Measurements from ENCODE around the gene TERB1.

The TERB1 gene

GRCh38 chr16:66728117-66728787, 73.1 kb downstream of the TERB1 start:
- H3K27ac Mint-ChIP-seq = no peak overlapping the region

GRCh38 chr16:66720766-66721165, 80.6 kb downstream of the TERB1 start:
- Mint-ChIP-seq H3K9me3 (no peaks in the 10 kb centered on the region), H3K27me3 (ENCODE audit: low read depth, poor library complexity) (peaks cover 2% of the 10 kb centered on the region), H3K27ac (peak overlapping the region; percentile 60), H3K4me3 (no peak overlapping the region), H3K36me3 (ENCODE audit: low read depth) (peaks cover 60% of the 10 kb centered on the region), H3K4me1 (peaks cover 17% of the 10 kb centered on the region)
- no peak for TF ChIP-seq CTCF (IDR thresholded peaks at IDR 0.05)
- no peak for DNase-seq

More at GRCh38 chr16:66728117-66728787, 73.1 kb downstream of the TERB1 start:
- Mint-ChIP-seq H3K9me3 (no peaks in the 10 kb centered on the region), H3K4me1 (no peaks in the 10 kb centered on the region), H3K27me3 (ENCODE audit: low read depth, poor library complexity) (no peaks in the 10 kb centered on the region), H3K36me3 (ENCODE audit: low read depth) (peaks cover 75% of the 10 kb centered on the region), H3K4me3 (no peak overlapping the region)
- TF ChIP-seq CTCF (IDR thresholded peaks at IDR 0.05) = peak; percentile 65
- no peak for DNase-seq

GRCh38 chr16:66719246-66719645, 82.1 kb downstream of the TERB1 start:
- Mint-ChIP-seq H3K36me3 (ENCODE audit: low read depth) (peaks cover 45% of the 10 kb centered on the region), H3K27ac (no peak overlapping the region), H3K4me1 (peaks cover 17% of the 10 kb centered on the region), H3K4me3 (no peak overlapping the region), H3K27me3 (ENCODE audit: low read depth, poor library complexity) (peaks cover 2% of the 10 kb centered on the region), H3K9me3 (no peaks in the 10 kb centered on the region)
- DNase-seq = no peak
- no peak for TF ChIP-seq CTCF (IDR thresholded peaks at IDR 0.05)

GRCh38 chr16:66717776-66718175, 83.6 kb downstream of the TERB1 start:
- Mint-ChIP-seq H3K4me1 (peaks cover 17% of the 10 kb centered on the region), H3K9me3 (peaks cover under 1% of the 10 kb centered on the region), H3K36me3 (ENCODE audit: low read depth) (peaks cover 31% of the 10 kb centered on the region), H3K27me3 (ENCODE audit: low read depth, poor library complexity) (peaks cover 2% of the 10 kb centered on the region), H3K4me3 (no peak overlapping the region), H3K27ac (peak overlapping the region; percentile 68)
- DNase-seq = no peak
- TF ChIP-seq CTCF (IDR thresholded peaks at IDR 0.05) = no peak

DNA sequence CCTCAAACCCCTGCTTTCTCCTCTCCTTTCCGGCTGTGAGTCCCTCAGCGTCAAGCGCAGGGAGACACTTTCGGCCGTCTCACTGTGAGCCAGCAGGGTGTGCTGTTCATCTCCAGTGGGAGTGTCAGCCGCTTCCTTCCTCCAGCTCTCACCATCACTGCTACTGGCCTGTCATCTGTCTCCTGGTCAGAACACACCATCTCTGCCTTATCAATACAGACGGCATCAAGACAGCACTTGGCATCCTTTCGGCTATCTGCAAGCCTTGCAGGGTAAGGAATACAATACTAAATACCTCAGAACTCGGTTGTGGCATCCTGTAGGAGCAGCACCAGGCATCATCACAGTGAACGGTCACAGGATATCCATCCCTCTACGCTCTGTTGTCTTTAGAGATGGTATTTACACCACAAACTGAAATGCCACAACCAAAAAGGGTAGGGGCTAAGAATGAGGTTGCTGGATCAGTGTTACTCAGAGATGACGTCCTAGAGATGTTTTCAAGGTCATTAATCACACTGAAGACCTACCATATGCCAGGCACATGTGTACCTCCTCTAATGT, 84.2 kb downstream of the TERB1 start:
- Mint-ChIP-seq H3K4me3 (no peak overlapping the region), H3K36me3 (ENCODE audit: low read depth) (peaks cover 32% of the 10 kb centered on the region), H3K4me1 (peaks cover 17% of the 10 kb centered on the region), H3K27me3 (ENCODE audit: low read depth, poor library complexity) (peaks cover 4% of the 10 kb centered on the region), H3K27ac (peak overlapping the region; percentile 71), H3K9me3 (peaks cover 7% of the 10 kb centered on the region)
- peak; percentile 42 for DNase-seq
- peak; percentile 42 for TF ChIP-seq CTCF (IDR thresholded peaks at IDR 0.05)

Measured in nephron progenitor cell (in vitro differentiated cells).